Stimulated activated CD8-positive, alpha-beta memory T cell treated with anti-CD3 and anti-CD28 coated beads, Interleukin-12 subunit alpha, Interleukin-12 subunit beta, amount 100 ng/mL, for 1 hour (primary cell): ENCODE measurements around the gene IL1RAPL1.

ENCODE experiments used
- DNase-seq: peaks from one replicate; pipeline ENCODE4 v3.0.0-alpha.2; 2020; ENCODE audit warnings: low read depth

IL1RAPL1 gene

GRCh38 chrX:29535212-29536162 lies 948.2 kb downstream of the IL1RAPL1 start:
- DNase-seq: no peak

DNA sequence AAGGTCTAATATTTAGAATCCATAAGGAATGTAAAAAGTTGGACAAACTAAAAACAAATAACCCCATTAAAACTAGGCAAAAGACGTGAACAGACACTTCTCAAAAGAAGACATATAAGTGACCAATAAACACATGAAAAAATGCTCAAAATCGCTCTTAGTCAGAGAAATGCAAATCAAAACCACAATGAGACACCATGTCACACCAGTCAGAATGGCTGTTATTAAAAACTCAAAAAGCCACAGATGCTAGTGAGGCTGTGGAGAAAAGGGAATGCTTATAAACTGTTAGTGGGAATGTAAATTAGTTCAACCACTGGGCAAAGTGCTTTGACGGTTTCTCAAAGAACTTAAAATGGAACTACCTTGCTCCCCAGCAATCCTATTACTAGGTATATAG lies 953.8 kb downstream of the IL1RAPL1 start:
- no peak for DNase-seq

- no peak for DNase-seq
Observed at GRCh38 chrX:29542152-29542551, 954.9 kb downstream of the IL1RAPL1 start.

GRCh38 chrX:29545878-29546277 lies 958.6 kb downstream of the IL1RAPL1 start:
- no peak for DNase-seq

DNA sequence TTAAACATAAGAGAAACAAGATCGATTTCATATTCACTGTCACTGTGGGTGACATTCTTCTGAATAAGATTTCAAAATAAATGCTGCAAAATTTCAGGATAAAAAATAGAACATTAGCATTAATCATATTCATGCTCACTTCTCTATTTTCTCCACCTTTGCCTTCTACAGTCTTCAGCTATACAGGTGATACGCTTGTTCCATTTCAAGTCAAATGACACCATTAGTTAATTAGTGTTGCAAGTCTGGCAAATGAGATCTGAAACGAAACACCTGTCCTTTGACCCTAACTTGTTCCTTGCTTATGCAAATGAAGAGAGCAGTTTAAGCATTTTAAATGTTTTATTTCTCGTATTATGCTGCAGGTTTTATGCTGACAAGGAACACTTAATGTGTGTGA lies 960.6 kb downstream of the IL1RAPL1 start:
- DNase-seq: no peak

GRCh38 chrX:29553542-29553941 lies 966.3 kb downstream of the IL1RAPL1 start:
- no peak for DNase-seq

DNA sequence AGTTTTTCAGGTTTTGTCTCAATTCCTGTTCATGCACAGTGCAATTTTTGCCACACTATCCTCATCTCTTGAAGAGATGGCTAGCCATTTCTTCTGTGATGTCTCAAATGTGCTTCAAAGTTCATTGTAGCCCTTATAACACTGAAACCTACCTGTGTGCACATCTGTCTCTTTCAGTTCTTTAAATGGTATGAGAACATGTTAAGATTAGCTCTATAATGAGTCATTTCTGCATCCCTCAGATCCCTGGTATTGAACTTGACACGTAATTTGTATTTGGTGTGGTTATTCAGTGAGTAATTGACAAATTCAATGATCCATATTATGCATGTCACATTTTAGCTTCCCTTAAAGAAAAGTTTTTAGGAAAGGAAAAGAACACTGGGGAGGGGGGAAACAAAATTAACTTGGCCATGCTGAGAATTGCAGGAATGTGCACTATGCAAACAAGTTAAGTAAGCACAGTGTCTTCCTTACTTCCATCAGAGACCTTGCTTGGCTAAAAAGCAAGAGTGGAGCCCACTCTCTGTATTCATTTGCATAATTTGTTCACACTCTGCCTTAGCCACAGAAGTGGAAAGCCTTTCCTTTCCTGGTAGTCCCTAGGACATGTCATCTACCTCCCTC lies 968.3 kb downstream of the IL1RAPL1 start:
- DNase-seq: no peak

DNA sequence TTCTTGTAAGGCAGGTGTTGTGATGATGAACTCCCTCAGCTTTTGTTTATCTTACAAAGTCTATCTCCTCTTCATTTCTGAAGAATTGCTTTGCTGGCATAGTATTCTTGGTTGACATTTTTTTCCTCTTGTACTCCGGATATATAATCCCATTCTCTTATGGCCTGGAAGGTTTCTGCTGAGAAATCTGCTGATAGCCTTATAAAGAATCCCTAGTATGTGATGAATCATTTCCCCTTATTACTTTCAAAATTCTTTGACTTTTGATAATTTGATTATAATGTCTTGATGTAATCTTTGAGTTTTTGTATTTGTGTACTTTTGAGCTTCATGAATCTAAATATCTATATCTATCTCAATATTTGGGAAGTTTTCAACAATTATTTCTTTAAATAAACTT lies 972.8 kb downstream of the IL1RAPL1 start:
- no peak for DNase-seq

DNA sequence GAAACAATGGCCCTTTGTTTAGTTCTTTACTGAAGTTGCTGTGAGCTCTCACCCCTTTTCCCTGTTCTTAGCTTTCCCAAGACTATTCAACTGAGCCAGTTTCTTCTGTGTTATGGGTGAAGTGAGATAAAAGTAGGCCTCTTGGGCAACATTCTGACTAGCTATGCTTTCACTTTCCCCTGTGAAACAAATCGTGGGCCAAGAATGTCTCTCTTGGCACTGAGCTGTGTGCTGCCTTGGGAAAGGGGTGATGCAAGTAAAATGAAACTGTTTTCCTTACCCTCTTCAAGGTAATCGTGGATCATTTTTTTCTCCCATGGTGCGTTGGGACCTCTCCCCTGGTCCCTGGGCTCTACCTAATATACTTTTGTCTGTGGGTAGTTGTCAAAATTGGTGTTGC lies 974.2 kb downstream of the IL1RAPL1 start:
- no peak for DNase-seq

- DNase-seq: no peak
Observed at GRCh38 chrX:29580560-29580959, 993.3 kb downstream of the IL1RAPL1 start.

GRCh38 chrX:29581223-29581622 lies 994.0 kb downstream of the IL1RAPL1 start:
- no peak for DNase-seq

DNA sequence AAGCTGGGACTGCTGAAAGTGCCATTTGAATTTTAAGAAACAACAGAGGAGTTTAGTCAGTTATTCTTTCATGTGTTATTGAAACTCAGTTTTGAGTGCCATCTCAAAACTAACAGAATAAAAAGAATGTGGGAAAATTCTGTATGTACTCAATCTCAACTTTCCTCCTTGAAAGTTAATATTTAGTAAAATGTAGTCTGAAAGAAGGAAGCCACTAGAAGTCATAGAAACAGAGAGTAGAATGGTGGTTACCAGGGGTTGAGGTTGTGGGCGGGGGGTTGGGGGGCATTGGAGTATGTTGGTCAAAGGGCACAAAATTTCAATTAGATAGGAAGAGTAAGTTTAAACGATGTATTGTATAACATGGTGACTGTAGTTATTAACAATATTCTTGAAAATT lies 999.9 kb downstream of the IL1RAPL1 start:
- no peak for DNase-seq

DNA sequence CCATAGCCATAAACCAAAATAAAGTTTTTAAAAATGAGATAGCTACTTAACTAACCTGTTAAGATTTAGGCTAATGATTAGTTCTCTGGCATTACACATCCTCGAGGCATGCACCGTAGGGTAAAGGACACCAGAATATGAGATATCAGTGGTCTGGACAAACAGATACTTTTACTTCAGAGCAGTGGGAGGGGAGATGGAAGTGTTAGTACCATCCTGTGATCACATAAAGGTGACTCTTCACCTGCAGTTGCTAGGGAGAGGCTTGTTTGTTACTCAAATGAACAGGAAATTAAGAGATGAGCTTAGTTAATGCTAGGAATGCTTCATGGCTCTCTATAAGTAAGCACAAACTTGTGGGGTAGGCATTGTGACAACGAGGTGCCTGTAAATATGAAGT lies 1003.7 kb downstream of the IL1RAPL1 start:
- no peak for DNase-seq

DNA sequence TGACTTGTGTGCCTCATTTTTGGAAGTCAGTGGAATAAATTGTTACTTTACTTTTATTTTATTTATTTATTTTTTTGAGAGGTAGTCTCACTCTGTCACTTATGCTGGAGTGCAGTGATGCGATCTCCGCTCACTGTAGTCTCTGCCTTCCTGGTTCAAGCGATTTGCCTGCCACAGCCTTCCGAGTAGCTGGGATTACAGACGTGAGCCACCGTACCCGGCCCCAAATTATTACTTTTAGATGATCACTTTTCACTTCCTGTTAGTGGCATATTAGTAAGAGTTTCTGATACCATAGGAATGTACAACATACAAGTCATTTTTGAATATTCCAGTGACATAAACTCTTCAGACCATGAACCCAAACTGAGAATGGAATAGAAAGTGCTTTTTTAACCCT lies 1017.1 kb downstream of the IL1RAPL1 start:
- DNase-seq: no peak

- no peak for DNase-seq
Observed at GRCh38 chrX:29617276-29617675, 1030.0 kb downstream of the IL1RAPL1 start.

- DNase-seq: no peak
Observed at GRCh38 chrX:29617725-29618124, 1030.5 kb downstream of the IL1RAPL1 start.

GRCh38 chrX:29627833-29628232 lies 1040.6 kb downstream of the IL1RAPL1 start:
- no peak for DNase-seq

- DNase-seq: no peak
Observed at GRCh38 chrX:29634516-29634915, 1047.3 kb downstream of the IL1RAPL1 start.

GRCh38 chrX:29636331-29636730 lies 1049.1 kb downstream of the IL1RAPL1 start:
- no peak for DNase-seq

- no peak for DNase-seq
Observed at GRCh38 chrX:29640106-29640505, 1052.9 kb downstream of the IL1RAPL1 start.

- DNase-seq: no peak
Observed at GRCh38 chrX:29641461-29641860, 1054.2 kb downstream of the IL1RAPL1 start.

- DNase-seq: no peak
Observed at GRCh38 chrX:29643181-29643580, 1055.9 kb downstream of the IL1RAPL1 start.

GRCh38 chrX:29648161-29648560 lies 1060.9 kb downstream of the IL1RAPL1 start:
- no peak for DNase-seq

- DNase-seq: no peak
Observed at GRCh38 chrX:29652484-29652883, 1065.2 kb downstream of the IL1RAPL1 start.
